Keratinocyte (primary cell): ENCODE measurements around the gene GPAM. TPM values are rescaled to one million over a fixed set of nuclear protein-coding genes. Genes with fewer than 3 reads are reported as not detected.

ENCODE experiments used
- DNase-seq: peaks from one replicate; pipeline ENCODE4 v3.0.0-alpha.2; 2011; ENCODE audit warnings: low read depth, missing footprints, low spot score
- FAIRE-seq: peaks from 2 replicates; lab custom pipeline; 2011; peaks lifted over from hg19 to GRCh38; lab: Jason Lieb, UNC
- H2AFZ ChIP-seq: 2 replicates; pipeline ENCODE4 v1.6.0; 2012; ENCODE audit warnings: low read length, control low read depth, inconsistent platforms; ENCODE audit not compliant: control insufficient read depth
- H3K27ac ChIP-seq: 2 replicates; pipeline ENCODE4 v1.5.1; 2011; ENCODE audit warnings: low read length; ENCODE audit not compliant: control insufficient read depth, insufficient read depth
- H3K27me3 ChIP-seq: 3 replicates; pipeline ENCODE4 v1.6.0; 2011; ENCODE audit warnings: low read length; ENCODE audit not compliant: control insufficient read depth, insufficient read depth; ENCODE audit errors: extremely low read depth
- H3K36me3 ChIP-seq, 2 experiments: 2 replicates in 1 of 2; 3 replicates in 1 of 2; pipeline ENCODE4 v1.5.1; 2011; ENCODE audit warnings: low read length in 2 of 2, mild to moderate bottlenecking in 1 of 2; ENCODE audit not compliant: control insufficient read depth in 2 of 2, insufficient read depth in 2 of 2; ENCODE audit errors: extremely low read depth in 1 of 2
- H3K4me1 ChIP-seq: 3 replicates; pipeline ENCODE4 v1.5.1; 2011; ENCODE audit warnings: low read length; ENCODE audit not compliant: control insufficient read depth, insufficient read depth; ENCODE audit errors: extremely low read depth
- H3K4me2 ChIP-seq: 3 replicates; pipeline ENCODE4 v1.6.0; 2011; ENCODE audit warnings: low read depth, low read length; ENCODE audit not compliant: control insufficient read depth, insufficient read depth; ENCODE audit errors: extremely low read depth
- H3K4me3 ChIP-seq, 3 experiments: fragments of 200-600 bp in 1 of 3; sonication (generic) in 1 of 3; 2 replicates in 2 of 3; 3 replicates in 1 of 3; pipeline ENCODE4 v1.5.1; 2011 to 2016; ENCODE audit warnings: low read length in 3 of 3, mild to moderate bottlenecking in 3 of 3, control low read depth in 2 of 3, inconsistent platforms in 1 of 3, low read depth in 1 of 3, mixed read lengths in 1 of 3, mixed run types in 1 of 3, moderate library complexity in 1 of 3; ENCODE audit not compliant: control insufficient read depth in 2 of 3, insufficient read depth in 2 of 3; ENCODE audit errors: extremely low read depth in 1 of 3
- H3K79me2 ChIP-seq: 2 replicates; pipeline ENCODE4 v1.6.0; 2012; ENCODE audit warnings: low read length; ENCODE audit not compliant: control insufficient read depth, insufficient read depth
- H3K9ac ChIP-seq: 3 replicates; pipeline ENCODE4 v1.6.0; 2011; ENCODE audit warnings: low read length; ENCODE audit not compliant: control insufficient read depth, insufficient read depth; ENCODE audit errors: extremely low read depth
- H3K9me1 ChIP-seq: 3 replicates; pipeline ENCODE4 v1.6.0; 2011; ENCODE audit warnings: low read length; ENCODE audit not compliant: control insufficient read depth, insufficient read depth; ENCODE audit errors: extremely low read depth
- H3K9me3 ChIP-seq: 2 replicates; pipeline ENCODE4 v1.5.1; 2012; ENCODE audit warnings: low read depth, low read length; ENCODE audit not compliant: control insufficient read depth
- H4K20me1 ChIP-seq: 3 replicates; pipeline ENCODE4 v1.6.0; 2011; ENCODE audit warnings: low read length; ENCODE audit not compliant: control insufficient read depth, insufficient read depth; ENCODE audit errors: extremely low read depth
- CTCF ChIP-seq, 3 experiments: IDR thresholded peaks in 1 of 3; conservative IDR thresholded peaks in 1 of 3; optimal IDR thresholded peaks in 1 of 3; 2 replicates in 2 of 3; 3 replicates in 1 of 3; pipeline versions ENCODE3 to v1.5.1; 2011; ENCODE audit warnings: low read length in 3 of 3, mild to moderate bottlenecking in 3 of 3, moderate library complexity in 2 of 3, control low read depth in 1 of 3, inconsistent platforms in 1 of 3; ENCODE audit not compliant: insufficient read depth in 2 of 3; ENCODE audit errors: extremely low read depth in 1 of 3
- EZH2 ChIP-seq: IDR thresholded peaks from one replicate; pipeline ENCODE4 v1.6.1; 2012; ENCODE audit warnings: inconsistent platforms, mild to moderate bottlenecking, low read length, moderate library complexity
- dilution Hi-C: fragments of 300-500 bp; cut with MboI; formaldehyde crosslinking; loops from one replicate; pipeline ENCODE4 v1.7.0; 2020; ENCODE audit warnings: low sequenced_read_pairs; ENCODE audit not compliant: extremely low pct_ligation_motif_present
- polyA plus RNA-seq, 5 experiments: library from polyadenylated mRNA; depleted of rRNA in 3 of 5; stranded (reverse) in 3 of 5; stranded (forward) in 1 of 5; unstranded in 1 of 5; fragments of >200 nt; gene quantifications; 1 replicate in 1 of 5; 2 replicates in 3 of 5; 3 replicates in 1 of 5; pipeline versions ENCODE4 v1.2.1 to v1.2.3, GENCODE V29; 2011 to 2012; ENCODE audit warnings: missing spikeins in 2 of 5, low read depth in 1 of 5, low replicate concordance in 1 of 5

The GPAM gene
- polyA plus RNA-seq, 1 donor (not counting 4 experiments of a cell fraction or from before 2014, with no cell fraction given): 7.4 TPM

GRCh38 chr10:112151524-112152039, 32.0 kb downstream of the GPAM start:
- no peak for DNase-seq
- dilution Hi-C loops: loop anchor here (25.0 kb wide), 1 partner anchor 161 kb away; no protein-coding TSS in a partner anchor
- TF ChIP-seq CTCF (optimal IDR thresholded peaks at IDR 0.05 in 1 of 3, IDR thresholded peaks at IDR 0.05 in 1 of 3, conservative IDR thresholded peaks at IDR 0.05 in 1 of 3; ENCODE audit: extremely low read depth in 1 of 3, insufficient read depth in 2 of 3, low read length in 3 of 3) (no peak), EZH2 (no peak)
- peaks cover 3 to 8% of the 10 kb centered on the region in 2 experiments for H3K36me3 ChIP-seq
- H3K4me2 ChIP-seq: no peak overlapping the region
- no peak overlapping the region for H2AFZ ChIP-seq
- H3K27ac ChIP-seq: no peak overlapping the region
- H3K27me3 ChIP-seq: no peaks in the 10 kb centered on the region
- H3K9me1 ChIP-seq: no peaks in the 10 kb centered on the region
- H3K9ac ChIP-seq: no peak overlapping the region
- H4K20me1 ChIP-seq: no peaks in the 10 kb centered on the region
- no peak overlapping the region for H3K4me3 ChIP-seq
- no peaks in the 10 kb centered on the region for H3K4me1 ChIP-seq
- no peaks in the 10 kb centered on the region for H3K79me2 ChIP-seq
- no peak for FAIRE-seq
- no peaks in the 10 kb centered on the region for H3K9me3 ChIP-seq

- no peaks in the 10 kb centered on the region for H3K27me3 ChIP-seq
- no peak for TF ChIP-seq CTCF (optimal IDR thresholded peaks at IDR 0.05 in 1 of 3, IDR thresholded peaks at IDR 0.05 in 1 of 3, conservative IDR thresholded peaks at IDR 0.05 in 1 of 3; ENCODE audit: extremely low read depth in 1 of 3, insufficient read depth in 2 of 3, low read length in 3 of 3)
- TF ChIP-seq EZH2: no peak
- H3K4me3 ChIP-seq: no peak overlapping the region
- no peak overlapping the region for H3K4me2 ChIP-seq
- H3K4me1 ChIP-seq: no peaks in the 10 kb centered on the region
- H4K20me1 ChIP-seq: no peaks in the 10 kb centered on the region
- no peaks in the 10 kb centered on the region for H3K79me2 ChIP-seq
- no peak overlapping the region for H2AFZ ChIP-seq
- DNase-seq (no peak), FAIRE-seq (no peak)
- no peak overlapping the region for H3K27ac ChIP-seq
- H3K9me1 ChIP-seq: no peaks in the 10 kb centered on the region
- no peaks in the 10 kb centered on the region for H3K9me3 ChIP-seq
- H3K9ac ChIP-seq: no peak overlapping the region
- dilution Hi-C loops: loop anchor here (25.0 kb wide), 1 partner anchor 386 kb away; no protein-coding TSS in a partner anchor
- H3K36me3 ChIP-seq: peaks cover 0 to 2% of the 10 kb centered on the region in 2 experiments
These were observed 35.2 kb downstream of the GPAM start for GRCh38 chr10:112148331-112148730.
